Measurements from ENCODE around the gene AFF3. TPM values are rescaled to one million over a fixed set of nuclear protein-coding genes. Genes with fewer than 3 reads are reported as not detected.

The AFF3 gene
- total RNA-seq, 4 donors from 2014 or later, result 8.5 to 77.2 (median 27.1) TPM

GRCh38 chr2:99858951-99859596, 283.3 kb downstream of the AFF3 start:
- no peaks in the 10 kb centered on the region for H3K4me1 ChIP-seq
- no peaks in the 10 kb centered on the region for H3K36me3 ChIP-seq
- intact Hi-C loops (cut with DNase I; ENCODE audit: low total_unique reads), result no loop called here
- H3K27ac ChIP-seq, result no peak overlapping the region
- TF ChIP-seq CTCF (IDR thresholded peaks at IDR 0.05) (no peak), POLR2A (IDR thresholded peaks at IDR 0.05) (no peak)
- H3K27me3 ChIP-seq, result no peaks in the 10 kb centered on the region
- H3K9me3 ChIP-seq, result no peaks in the 10 kb centered on the region
- no peak overlapping the region for H3K4me3 ChIP-seq
- DNase-seq, result peak in 1 of 2 donors; percentile 27

GRCh38 chr2:99857867-99858444, 284.4 kb downstream of the AFF3 start:
- no peak overlapping the region for H3K4me3 ChIP-seq
- no peak for DNase-seq
- H3K4me1 ChIP-seq, result no peaks in the 10 kb centered on the region
- H3K36me3 ChIP-seq, result no peaks in the 10 kb centered on the region
- no peaks in the 10 kb centered on the region for H3K27me3 ChIP-seq
- no peak overlapping the region for H3K27ac ChIP-seq
- intact Hi-C loops (cut with DNase I; ENCODE audit: low total_unique reads), result no loop called here
- no peaks in the 10 kb centered on the region for H3K9me3 ChIP-seq
- TF ChIP-seq CTCF (IDR thresholded peaks at IDR 0.05), result no peak
- TF ChIP-seq POLR2A (IDR thresholded peaks at IDR 0.05), result no peak

- Histone ChIP-seq H3K9me3 (no peaks in the 10 kb centered on the region), H3K4me1 (no peaks in the 10 kb centered on the region), H3K36me3 (no peaks in the 10 kb centered on the region), H3K4me3 (no peak overlapping the region), H3K27ac (no peak overlapping the region), H3K27me3 (no peaks in the 10 kb centered on the region)
- intact Hi-C loops (cut with DNase I; ENCODE audit: low total_unique reads), result no loop called here
- no peak for DNase-seq
- TF ChIP-seq CTCF (IDR thresholded peaks at IDR 0.05) (no peak), POLR2A (IDR thresholded peaks at IDR 0.05) (no peak)
These were observed 285.0 kb downstream of the AFF3 start for GRCh38 chr2:99857372-99857771.

GRCh38 chr2:99856119-99856518, 286.3 kb downstream of the AFF3 start:
- DNase-seq, result no peak
- no peaks in the 10 kb centered on the region for H3K9me3 ChIP-seq
- TF ChIP-seq CTCF (IDR thresholded peaks at IDR 0.05) (no peak), POLR2A (IDR thresholded peaks at IDR 0.05) (no peak)
- intact Hi-C loops (cut with DNase I; ENCODE audit: low total_unique reads), result no loop called here
- no peaks in the 10 kb centered on the region for H3K36me3 ChIP-seq
- no peak overlapping the region for H3K4me3 ChIP-seq
- no peaks in the 10 kb centered on the region for H3K4me1 ChIP-seq
- H3K27me3 ChIP-seq, result no peaks in the 10 kb centered on the region
- H3K27ac ChIP-seq, result no peak overlapping the region

- no peak overlapping the region for H3K4me3 ChIP-seq
- no peaks in the 10 kb centered on the region for H3K9me3 ChIP-seq
- no peak overlapping the region for H3K27ac ChIP-seq
- H3K4me1 ChIP-seq, result no peaks in the 10 kb centered on the region
- H3K36me3 ChIP-seq, result no peaks in the 10 kb centered on the region
- no peaks in the 10 kb centered on the region for H3K27me3 ChIP-seq
- DNase-seq, result no peak
- intact Hi-C loops (cut with DNase I; ENCODE audit: low total_unique reads), result no loop called here
- TF ChIP-seq POLR2A (IDR thresholded peaks at IDR 0.05) (no peak), CTCF (IDR thresholded peaks at IDR 0.05) (no peak)
These were observed 288.0 kb downstream of the AFF3 start for GRCh38 chr2:99854236-99854852.

Data from uterus (tissue), 4 donors.